GM21717 (cell line): ENCODE measurements around the gene PPP2R2B.

Experiments
- ATAC-seq: cut with Tn5 transposase; IDR thresholded peaks from one replicate; pipeline ENCODE4 v1.9.1; 2021; ENCODE audit warnings: mild to moderate bottlenecking, moderate library complexity; ENCODE audit not compliant: unreplicated experiment

The PPP2R2B gene

DNA sequence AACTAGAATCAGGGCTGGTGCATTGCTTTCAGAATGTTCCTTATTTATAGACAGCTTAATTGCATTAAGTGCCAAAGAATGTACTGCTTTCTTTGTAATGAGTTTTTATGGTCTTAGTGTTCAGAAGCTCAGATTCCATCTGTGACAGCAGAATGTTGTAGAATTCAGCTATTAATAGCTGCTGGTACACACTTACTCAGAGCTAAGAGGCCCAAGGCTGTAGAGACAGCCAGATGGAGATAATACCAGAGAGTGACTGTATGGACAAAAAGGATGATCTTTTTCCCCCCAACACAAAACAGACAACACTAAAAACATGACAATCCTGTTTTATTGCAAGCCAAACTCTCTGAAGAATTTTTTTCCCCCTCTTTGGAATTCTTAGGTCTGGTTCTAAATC is 50.2 kb downstream of the PPP2R2B start:
- no peak for ATAC-seq

DNA sequence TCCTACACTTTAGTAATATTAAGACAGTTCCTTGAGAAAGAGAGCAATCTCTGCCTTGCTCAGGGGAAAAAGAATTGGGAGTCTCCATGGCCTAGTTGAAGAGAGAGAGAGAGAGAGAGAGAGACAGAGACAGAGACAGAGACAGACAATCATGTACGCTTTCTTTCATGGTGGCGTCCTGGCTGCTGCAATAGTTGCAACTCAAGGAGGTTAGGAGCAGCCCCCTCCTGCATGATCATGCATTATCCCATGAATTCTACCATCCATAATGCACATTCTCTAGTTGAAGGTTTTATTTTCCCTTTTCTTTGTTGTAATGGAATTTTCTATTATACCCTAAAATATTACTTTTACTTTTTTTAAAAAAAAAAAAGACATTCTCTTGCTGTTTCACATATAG is 50.7 kb downstream of the PPP2R2B start:
- ATAC-seq, result no peak

DNA sequence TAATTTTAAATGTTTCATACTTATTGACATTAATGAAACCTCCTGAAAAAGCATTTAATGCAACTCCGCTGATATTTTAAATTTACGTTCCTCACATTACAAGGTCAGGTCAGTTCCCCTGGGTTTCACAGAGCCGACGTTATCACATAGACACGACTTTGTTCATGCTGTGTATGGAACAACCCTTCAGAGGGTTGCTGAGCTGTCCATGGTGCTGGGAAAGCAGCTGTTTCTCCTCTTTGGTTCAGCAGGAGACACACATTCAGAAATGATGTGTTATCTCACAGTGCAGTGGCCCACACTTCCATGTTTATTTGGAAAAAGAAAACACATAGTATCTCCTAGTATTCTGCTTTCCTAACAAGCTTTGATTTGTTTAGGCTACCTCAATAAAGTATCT is 53.5 kb downstream of the PPP2R2B start:
- no peak for ATAC-seq

DNA sequence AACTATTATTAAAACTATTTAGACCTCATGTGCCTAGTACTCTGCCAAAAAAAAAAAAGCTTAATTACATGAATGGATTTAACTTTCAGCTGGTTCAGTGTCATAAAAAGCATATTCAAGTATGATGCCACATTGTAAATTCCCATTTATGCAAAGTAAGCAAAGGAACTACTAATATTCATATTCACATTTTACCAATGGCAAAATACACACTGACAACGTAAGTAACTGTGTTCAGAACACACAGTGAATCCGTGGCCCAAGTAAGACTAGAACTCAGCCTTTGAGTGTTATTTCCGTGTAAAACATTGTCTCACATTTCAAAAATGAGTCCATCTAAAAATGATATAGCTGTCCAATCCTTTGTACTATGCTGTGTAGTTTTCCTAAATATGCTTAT is 56.8 kb downstream of the PPP2R2B start:
- ATAC-seq, result no peak

DNA sequence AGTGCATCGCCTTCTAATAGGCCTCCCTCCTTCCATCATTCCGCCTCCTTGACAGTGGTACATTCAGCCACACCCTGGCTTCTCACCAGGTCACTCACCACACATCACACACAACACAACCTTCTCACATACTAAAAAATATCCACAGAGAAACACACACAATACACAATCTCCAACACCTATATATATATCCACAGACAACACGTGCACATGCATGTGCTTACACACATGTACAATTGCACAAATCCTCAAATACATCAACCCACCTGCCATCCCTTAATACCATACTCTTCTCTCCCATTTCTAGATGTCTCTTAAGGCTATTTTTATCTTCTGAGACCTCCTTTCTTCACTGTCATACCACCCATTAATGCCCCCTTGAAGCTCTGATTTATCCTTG is 57.6 kb downstream of the PPP2R2B start:
- ATAC-seq, result no peak

DNA sequence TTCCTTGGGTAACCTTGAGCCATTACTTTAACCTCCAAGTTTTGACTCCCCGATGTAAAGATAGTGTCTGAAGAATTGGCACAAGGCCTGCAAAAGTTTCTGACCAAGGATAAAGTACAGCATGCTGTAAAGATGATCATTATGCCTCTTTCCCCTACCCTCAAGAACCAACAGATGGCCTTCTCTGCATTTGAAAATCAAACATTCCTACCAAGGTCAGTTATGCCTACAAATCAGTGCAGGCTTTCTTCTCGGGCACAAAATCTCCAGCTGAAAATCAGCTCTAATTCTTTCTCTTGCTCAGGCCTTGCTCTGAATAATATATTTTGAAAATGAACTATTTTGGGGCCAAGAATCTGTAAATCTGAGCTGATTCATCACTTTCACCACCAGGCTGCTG is 59.7 kb downstream of the PPP2R2B start:
- ATAC-seq, result no peak

DNA sequence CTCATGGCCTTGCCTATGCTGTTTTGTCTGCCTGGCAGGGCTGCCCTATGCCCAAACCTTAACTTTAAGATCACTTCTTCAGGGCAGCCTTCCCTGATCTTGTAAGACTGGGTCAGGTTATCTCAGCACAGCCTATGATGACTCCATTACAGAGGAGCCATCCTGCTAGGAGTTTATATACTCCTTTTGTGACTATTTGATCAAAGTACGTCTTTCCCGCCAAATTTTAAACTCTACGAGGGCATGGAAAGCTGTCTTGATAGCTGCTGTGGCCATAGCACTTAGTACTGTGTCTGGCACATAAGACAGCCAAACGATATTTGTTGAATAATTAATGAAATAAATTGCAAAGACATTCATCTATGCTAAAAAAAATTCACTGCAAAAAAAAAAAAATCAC is 60.6 kb downstream of the PPP2R2B start:
- ATAC-seq, result no peak

DNA sequence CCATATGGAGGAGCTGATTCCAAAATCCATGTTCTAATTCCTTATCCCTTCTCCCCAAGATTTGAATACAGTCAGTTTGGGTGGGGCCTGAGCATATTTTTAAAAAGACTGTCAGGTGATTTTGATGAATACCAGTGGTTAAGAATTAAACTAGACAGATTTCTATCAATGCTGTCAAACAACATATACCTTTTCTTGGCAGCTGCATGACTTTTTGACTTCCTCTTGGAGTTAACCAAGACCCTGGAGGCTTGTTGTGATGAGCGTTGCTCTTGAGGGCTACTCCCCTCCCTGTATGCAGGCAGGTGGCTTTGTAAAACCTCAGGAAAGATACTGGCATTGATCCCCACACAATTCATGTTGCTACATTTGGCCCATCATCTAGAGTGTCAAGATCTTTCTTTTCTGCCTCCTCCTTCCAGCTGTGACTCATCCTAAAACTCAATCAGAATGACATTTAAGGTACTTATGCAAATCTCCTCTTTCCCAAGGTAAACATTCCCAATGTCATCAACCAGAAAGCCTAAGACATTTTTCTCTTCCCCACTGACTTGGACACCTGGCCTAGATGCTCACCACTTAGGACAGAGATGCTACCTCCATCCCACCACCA is 61.7 kb downstream of the PPP2R2B start:
- no peak for ATAC-seq

DNA sequence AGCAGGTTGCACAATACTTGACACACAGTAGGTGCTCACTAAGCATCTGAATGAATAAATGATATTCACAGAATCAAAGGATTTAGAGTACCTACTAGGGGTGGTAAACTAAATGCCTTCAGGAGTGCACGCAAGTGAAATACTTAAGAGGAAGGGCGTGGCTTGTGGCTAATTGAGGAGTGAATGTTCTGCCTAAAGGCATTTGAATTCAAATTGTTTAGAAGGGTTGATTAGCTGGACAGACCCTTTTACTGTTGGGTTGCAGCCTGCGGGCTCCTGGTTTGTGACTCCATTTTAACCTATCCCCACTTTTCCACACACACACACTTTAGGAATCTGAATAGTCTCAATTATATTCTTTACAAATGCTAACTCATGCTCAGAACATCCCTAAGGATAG is 63.1 kb downstream of the PPP2R2B start:
- ATAC-seq, result no peak

DNA sequence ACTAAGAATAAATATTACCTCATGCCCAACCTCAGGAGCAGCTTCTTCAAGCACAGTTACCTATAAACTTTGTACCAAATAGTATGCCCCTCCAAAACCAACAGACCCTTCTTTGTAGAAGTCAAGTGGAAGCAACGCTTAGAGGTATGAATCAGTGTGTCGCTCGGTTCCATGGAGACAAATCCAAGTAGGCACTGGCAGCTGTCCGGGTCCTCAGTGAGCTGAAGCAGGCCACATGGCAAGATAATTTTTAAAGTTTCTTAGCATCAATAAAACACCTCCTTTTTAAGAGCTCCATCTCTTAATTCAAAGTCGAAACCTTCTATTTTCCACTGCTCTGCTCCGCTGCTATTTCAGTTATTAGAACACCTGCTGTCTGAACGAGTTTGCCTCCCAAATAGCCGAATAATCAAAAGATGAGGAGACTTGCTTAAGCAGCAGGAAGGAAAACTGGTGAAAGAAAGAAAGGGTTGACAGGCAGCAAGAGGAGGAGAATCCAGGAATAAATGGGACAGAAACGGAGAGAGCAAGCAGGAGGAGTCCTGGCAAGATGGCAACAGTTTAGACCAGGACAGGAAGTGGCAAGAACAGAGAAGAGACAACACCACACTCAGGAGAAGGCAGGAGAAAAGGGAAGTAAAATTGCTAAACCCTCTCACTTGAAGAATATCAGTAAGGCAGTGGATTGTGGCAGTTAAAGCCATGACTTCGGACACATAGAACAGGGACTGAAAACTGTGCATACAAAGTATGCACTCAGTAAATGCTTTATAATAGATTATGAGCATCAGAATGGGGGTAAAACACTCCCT is 65.0 kb downstream of the PPP2R2B start:
- ATAC-seq, result peak; percentile 85

DNA sequence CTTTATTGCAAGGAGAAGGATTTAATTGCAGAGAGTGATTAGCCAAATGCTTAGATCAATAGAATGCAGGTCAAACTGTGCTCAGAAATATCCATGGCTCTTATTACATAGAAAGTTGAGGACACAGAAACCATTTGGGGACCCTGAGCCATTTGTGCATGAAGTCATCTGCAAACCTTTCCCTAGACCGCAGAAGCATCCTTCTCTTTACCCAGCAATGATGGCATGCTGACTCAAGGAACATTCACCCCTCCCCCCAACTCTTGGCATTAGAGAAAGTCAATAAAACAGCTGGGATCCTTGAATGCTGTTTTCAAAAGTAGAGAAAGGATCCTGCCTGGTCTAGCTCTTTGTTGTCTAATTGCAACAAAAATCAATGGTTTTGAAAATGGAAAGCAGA is 73.5 kb downstream of the PPP2R2B start:
- ATAC-seq, result no peak

DNA sequence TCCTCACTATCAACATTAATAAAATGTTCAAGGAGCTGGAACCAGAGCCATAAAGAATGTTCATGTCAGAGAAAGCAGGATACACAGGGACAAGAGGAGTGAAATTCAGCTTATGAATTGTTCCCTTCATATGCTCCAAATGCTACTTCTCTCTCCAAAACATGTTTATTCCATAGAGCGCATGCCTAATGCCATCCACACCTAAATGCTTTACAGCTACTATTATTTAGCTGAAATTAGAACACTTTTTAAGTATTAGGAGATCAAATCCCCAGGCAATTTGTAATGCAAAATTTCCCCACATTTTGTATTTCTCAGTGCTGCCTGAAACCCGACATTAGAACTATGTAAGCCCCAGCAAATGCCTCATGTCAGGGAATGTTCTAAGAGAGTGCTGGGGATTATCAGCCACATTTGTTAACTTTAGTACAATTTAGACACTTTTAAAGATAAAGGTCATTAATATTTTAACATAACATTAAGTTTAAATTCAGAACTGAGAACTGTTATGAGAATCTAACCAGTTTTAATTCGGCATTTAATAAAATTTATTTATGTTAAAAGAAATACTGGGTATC is 75.5 kb downstream of the PPP2R2B start:
- ATAC-seq, result no peak

DNA sequence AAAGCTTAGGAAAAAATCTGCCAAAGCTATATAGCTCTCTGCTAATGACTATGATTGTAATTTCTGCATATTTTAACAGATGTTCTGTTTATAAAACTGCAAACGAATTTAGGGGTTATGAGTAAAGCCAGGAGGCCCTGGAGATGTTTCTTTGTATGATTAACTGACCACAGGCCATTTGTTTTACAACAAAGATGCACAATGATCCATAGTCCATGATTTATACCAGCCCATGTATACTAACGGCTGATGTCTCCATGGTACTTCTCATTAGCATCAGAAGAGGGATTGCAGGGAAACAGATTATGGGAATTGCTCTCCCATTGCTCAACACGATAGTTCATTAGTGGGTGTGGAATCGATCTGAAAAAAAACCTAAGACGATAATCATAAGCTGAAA is 78.9 kb downstream of the PPP2R2B start:
- ATAC-seq, result no peak

DNA sequence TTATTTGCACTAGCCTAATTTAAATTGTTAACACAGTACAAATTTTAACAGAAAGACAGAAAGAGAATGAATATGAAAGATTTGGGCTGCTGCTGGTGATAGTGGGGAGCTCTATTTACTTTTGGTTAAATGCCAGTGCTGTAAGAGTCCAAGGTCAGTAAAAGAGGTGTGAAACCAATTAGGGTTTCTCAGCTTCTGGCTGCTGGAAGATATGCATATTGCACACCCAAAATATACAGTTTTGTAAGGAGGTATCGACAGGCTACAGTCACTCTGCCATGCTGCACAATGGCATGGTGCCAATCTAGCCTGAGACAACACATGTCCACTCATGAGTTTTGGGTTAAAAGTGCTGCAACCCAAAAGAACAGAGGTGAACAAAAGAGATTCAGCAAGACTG is 79.3 kb downstream of the PPP2R2B start:
- ATAC-seq, result no peak

DNA sequence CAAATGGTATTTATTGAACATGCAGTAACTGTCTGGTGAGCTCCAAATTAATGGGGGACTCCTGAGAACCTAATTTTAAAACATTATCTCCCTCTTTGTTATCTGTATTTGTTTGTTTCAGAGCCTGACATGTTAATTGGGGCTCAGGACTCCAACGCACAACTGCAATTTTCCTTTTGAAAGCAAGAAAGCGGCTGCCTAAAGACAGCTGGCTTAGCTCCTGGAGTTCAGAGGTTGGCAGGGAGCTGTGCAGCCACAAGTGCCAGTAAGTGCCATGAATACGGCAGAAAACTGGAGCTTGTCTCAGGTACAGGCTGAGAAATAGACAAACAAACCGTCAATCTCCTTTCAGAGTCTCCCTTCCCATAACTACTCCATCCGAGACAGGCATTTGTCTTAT is 80.9 kb downstream of the PPP2R2B start:
- ATAC-seq, result no peak

DNA sequence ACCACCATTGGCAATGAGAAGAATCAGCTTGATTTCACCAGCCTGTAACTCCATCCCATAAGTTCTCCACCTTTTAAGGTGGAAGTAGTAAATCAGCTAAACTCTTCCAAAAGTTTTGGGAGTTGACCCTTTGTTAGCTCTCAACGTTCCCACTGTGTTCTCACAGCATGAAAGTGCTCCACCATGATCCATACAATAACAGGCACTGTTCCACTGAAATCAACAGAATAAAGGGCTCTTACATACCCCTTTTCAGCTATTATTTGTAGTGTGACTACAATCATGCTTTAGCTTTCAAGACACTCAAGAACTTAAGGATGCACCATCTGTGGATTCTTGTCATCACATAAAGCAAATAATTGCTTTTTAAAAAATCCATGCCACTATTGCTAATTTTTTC is 81.6 kb downstream of the PPP2R2B start:
- no peak for ATAC-seq

DNA sequence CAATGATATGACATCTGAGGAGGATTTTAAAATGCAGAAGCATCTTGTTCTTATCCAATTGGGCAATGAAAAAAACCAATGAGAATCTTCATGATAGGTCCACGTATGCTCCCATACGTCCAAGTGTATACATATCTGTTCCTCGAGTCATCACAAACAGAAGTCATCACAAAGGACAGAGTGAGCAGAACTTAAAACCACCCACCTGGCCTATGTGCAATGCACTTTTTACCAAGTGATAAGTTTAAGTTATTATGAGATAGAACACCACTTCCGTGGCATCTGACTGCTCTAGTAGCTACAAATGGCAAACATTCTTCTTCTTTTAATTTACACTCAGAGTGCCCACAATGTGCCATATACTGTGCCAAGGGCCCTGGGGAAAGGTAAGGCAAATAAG is 82.4 kb downstream of the PPP2R2B start:
- ATAC-seq, result no peak

DNA sequence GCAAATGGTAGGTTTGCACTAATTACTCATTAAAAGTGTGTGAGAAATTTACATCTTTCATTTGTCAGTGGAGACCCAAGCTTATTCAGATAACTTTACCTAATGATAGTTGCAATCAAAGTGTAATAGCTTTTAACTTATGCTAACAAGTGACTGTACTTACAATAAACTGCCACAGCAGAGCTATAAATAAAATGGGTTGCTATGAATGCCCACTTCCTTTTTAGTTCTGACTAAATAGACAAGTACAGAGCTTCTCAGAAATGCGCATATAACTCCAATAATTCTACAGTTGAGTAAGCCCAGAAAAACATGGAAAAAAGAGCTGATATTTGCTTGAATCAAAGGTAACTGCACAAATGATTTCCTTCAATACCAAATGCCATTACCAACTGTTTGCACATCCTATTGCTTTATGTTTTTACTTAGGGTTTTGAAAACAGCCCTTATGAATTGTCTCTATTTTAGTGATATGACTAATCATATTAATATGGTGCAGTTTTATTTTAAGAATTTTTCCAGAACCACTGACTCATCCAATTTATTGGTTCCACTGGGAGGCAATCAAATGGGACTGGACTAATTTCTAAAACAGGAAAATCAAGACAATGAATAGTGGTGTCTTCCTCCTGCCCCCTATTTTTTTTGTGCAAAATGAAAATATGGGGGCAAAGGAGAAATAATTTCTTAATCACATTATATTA is 84.1 kb downstream of the PPP2R2B start:
- no peak for ATAC-seq

DNA sequence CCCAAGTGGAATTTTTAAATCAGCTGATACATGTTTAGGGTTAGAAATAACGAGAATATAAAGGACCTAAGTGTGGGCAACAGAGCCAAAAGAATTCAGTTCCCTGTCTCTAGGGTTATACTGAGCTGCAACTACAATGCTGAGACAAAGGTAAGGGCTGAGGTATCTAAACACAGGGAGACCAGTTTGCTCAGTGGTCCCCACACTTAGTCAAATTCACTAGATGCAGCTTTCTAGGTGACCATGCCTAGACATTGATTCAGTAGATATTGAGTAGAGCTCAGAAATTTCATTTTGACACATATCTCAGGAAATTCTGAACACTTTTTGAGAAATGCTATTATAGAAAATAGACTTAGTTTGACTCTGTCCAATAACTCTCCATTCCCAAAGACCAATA is 84.8 kb downstream of the PPP2R2B start:
- ATAC-seq, result no peak

DNA sequence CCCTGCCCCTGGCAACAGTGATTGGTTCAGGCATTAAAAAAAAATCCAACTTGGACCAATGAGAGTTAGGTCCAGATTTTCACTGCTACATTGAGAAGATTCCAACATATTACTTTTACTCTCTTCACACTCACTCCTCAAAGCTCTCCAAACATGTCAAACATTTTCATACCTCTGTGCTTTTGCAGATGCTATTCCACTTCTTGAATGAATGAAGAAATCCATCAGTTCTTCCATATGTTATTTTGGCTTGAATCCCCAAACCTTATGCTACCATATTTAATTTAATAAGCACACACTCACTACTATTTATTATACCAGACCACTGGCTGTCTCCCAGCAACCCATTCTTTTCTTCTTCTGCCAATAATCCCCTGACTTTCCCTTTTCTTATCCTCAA is 87.1 kb downstream of the PPP2R2B start:
- no peak for ATAC-seq

DNA sequence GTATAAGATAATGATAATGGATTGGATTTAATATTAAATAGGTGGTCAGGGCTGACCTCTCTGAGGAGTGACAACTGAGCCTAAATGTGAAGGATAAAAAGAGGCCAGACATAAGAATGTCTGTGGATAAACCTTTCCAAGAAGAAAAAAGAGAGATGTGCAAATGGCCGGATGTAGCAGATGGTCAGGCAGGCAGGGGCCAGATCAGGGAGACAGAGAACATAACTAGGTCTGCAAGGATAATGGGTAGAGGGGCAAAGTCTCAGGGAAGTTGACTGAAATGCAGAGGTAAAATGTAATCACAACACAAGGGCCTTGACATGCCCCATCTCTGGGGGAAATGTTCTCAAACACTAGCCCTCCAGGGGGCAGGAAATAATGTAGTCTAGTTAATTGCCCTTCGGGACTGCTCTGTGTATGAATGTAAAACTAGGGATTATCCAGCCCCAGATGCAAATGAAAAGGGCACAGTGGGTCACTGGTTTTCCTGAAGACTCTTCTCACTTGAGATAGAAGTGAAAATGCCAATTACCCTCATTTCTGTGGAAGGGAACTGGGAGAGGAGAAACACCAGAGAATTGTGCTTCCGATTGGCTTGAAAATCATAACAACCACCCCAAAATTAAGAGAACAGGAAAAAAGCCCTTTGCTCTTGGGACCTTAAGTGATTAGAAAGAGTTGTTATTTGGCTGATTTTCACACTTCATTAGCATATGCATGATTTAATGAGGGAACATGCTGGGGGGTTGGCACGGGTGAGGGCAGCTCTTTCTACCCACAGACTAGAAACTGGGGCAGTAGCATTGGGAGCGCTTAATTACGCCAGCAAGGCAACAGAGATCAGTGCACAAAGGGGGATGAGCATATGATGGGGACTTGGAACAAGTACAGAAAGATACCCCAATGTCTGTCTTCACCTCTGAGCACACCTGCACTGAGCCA is 88.6 kb downstream of the PPP2R2B start:
- no peak for ATAC-seq
